Cerebellar nuclear complex (tissue), 1 donor: ENCODE measurements around the gene SLC15A1.
A peak's percentile ranks its signal among the peaks of the same experiment; 100 is the strongest.
"Not testable (repeated sequence)": the region's sequence is repeated elsewhere in the genome, so short reads cannot be mapped to it uniquely, and the experiment has no call there.

Experiments used
- DNase-seq, 2 experiments: peaks; one replicate each; lab custom pipeline; 2025; lab: John Stamatoyannopoulos, UW

SLC15A1 gene

GRCh38 chr13:98656223-98656622, 96.2 kb downstream of the SLC15A1 start:
- DNase-seq, result no peak

DNA sequence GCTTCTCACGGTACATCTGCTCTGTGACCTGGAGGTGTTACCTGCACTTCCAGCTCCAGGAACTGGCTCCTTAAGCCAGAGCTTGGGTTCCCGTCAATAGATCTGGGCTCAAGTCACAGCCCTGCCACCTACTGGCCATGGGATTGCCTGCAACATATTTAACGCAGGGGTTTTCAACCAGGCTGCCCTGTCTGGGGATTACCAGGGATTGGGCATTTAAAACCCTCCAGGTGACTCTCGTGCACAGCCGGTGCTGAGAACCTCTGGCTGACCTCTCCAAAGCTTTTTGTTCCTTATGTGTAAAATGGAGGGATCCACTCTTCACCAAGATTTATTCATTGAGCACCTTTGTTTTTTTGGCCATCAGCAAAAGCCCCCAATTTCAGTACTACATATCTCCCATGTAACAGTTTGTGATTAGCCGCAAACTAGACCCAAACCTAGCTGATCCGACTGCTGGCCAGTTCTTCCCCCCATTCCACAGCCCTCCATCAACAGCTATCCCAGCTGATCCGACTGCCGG, 98.9 kb downstream of the SLC15A1 start:
- peak in 1 of 2 experiments; percentile 20 for DNase-seq

GRCh38 chr13:98652721-98653462, 99.6 kb downstream of the SLC15A1 start:
- no peak for DNase-seq

DNA sequence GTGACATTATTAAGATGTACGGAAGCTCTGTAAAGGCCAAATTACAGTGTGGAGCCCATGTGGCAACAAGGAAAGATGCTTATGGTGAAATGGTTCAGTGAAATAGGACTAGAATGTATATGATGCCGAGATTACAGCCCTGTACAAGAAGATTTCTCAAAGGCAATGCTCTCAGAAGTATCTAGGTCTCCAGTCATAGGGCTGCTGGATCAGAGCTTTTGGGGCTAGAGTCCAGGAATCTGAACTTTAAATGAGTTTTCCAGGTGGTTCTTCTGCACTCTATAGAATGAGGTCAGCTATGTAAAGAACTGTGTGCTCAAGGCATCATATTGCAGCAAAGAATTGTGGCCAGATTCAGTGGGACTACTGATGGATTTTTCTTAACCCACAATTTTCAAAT, 100.2 kb downstream of the SLC15A1 start:
- DNase-seq, result no peak

- no peak for DNase-seq
Measured at GRCh38 chr13:98651744-98652143, 100.7 kb downstream of the SLC15A1 start.

DNA sequence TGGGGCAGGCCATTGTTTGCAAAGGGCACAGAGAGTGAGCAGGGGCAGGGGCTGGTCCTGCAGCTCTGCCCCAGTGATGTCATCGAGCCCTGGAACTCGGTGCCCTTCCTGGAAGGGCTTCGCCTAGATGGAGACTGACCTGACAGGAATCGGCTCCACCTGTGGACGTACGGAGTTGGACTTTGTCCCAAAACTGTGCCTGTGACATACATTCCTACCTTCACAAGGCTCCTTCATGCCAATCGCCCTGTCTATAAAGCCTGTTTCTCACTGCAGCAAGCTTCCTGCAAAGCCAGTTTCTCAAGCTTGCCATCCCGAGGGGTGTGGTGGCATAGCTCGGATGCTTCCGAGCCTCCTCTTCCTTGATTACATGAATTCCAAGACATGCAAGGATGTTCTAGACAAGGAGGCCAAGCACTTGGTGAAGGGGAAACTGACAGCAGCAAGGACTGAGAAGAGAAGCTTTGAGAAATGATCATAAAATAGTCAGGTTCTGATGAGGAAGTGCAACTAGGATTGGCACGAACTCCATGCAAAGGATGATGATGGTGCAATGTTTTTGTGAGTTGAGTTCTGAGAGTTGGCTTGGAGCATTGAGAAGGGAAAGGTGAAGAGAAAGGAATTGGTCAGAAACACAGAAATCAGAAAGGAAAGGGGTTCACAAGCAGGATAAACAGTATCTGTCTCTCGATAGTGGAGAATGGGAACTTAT, 101.9 kb downstream of the SLC15A1 start:
- no peak for DNase-seq

DNA sequence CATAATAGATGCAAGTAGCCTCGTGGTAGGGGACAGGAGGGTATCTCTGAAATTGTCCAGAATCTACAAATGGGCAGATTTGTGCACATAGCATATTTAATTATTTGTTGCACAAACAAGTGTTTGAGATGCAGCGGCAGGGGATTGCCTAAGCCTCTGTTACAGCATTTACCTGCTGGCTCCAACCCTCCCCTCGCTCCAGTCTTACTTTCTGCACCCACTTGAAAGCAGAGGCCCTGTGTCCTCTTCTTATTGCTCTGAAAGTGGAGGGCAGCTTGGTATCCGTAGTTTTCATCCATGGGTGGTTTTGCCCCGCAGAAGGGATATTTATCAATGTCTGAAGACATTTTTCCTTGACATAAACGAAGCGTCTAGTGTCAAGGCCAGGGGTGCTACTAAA, 102.6 kb downstream of the SLC15A1 start:
- no peak for DNase-seq

DNA sequence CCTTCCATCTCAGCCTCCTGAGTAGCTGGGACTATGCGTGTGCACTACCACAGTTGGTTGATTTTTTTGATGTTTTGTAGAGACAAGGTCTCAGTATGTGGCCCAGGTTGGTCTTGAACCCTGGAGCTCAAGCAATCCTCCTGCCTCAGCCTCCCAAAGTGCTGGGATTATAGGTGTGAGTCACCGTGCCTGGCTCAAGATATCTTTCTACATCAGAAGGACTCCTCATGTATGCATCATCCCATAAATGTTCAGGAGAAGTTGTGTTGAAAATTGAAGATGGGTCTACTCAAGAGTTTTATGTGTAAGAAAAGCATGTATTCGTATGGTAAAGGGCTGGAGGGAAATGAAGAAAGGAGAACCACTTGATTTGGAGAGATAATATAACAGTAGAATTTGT, 103.8 kb downstream of the SLC15A1 start:
- no peak for DNase-seq

DNA sequence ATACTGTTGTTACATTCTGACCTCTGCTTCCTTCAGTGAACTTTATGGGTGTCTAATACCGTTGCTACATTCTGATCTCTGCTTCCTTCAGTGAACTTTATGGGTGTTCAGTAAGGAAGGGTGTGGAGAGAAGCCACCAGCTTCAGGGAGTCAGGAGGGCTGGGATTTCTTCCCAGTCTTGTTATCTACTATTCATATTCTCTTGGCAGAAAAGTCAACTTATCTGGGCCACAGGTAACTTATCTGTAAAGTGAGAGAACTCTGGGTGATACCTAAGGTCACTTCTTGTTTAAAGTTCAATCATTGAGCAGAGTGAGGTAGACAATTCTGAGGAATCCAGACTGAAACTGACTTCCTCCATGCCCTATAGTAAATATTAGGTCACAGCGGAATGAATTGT, 104.3 kb downstream of the SLC15A1 start:
- DNase-seq, result no peak

DNA sequence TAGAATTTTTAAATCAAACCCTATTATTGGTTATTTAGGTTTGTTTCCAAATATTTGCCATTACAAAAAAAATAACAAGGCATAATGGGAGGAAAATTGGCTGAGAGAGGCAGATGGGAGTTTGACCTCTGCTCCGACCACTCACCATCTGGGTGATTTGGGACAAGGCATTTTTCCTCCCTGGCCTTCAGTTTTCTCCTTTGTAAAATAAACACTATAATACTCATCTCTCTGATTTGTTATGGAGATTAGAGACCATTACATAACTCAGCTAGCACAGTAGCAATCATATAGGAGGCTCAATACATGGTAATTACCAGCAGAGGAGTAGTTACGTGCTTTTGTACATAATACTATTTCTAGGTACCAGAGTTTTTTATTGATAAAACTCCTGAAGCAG, 105.4 kb downstream of the SLC15A1 start:
- no peak for DNase-seq

- DNase-seq, result no peak
Measured at GRCh38 chr13:98643479-98643878, 109.0 kb downstream of the SLC15A1 start.

DNA sequence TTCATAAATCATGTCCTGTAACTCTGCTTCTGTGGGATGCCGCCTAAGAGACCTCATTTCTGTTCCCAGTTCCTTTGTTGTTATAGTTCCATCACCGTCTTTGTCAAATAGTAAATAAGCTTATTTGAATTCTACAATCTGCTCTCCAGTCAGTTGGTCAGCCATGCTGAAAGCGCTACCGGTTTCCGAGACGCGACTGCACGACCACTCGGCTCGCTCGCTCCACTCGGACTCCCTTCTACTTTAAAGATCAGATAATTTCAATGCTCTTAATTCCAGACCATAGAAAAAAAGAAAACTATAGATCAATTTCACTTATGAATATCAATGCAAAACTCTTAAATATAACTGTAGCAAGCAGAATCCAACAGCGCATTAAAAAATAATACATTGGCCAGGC, 111.4 kb downstream of the SLC15A1 start:
- no peak for DNase-seq

GRCh38 chr13:98639785-98640184, 112.7 kb downstream of the SLC15A1 start:
- not testable (repeated sequence) for DNase-seq

DNA sequence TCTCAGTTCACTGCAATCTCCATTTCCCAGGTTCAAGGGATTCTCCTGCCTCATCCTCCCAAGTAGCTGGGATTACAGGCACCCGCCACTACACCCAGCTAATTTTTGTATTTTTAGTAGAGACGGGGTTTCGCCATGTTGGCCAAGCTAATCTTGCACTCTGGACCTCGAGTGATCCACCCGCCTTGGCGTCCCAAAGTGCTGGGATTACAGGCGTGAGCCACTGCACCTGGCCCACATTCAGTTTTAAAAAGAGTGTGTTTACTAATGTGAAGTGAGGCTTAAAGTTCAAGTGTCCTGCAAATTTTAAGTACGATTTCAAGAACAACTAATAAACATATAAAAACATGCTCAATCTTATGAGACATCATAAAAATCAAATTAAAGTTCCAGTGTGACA, 114.1 kb downstream of the SLC15A1 start:
- not testable (repeated sequence) for DNase-seq
